ENCODE measurements around the gene HIVEP3.

The HIVEP3 gene

GRCh38 chr1:41882486-41882885, 36.2 kb downstream of the HIVEP3 start:
- TF ChIP-seq, protein P1, sequence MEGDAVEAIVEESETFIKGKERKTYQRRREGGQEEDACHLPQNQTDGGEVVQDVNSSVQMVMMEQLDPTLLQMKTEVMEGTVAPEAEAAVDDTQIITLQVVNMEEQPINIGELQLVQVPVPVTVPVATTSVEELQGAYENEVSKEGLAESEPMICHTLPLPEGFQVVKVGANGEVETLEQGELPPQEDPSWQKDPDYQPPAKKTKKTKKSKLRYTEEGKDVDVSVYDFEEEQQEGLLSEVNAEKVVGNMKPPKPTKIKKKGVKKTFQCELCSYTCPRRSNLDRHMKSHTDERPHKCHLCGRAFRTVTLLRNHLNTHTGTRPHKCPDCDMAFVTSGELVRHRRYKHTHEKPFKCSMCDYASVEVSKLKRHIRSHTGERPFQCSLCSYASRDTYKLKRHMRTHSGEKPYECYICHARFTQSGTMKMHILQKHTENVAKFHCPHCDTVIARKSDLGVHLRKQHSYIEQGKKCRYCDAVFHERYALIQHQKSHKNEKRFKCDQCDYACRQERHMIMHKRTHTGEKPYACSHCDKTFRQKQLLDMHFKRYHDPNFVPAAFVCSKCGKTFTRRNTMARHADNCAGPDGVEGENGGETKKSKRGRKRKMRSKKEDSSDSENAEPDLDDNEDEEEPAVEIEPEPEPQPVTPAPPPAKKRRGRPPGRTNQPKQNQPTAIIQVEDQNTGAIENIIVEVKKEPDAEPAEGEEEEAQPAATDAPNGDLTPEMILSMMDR (IDR thresholded peaks at IDR 0.05; ENCODE audit: low read depth, low read length, missing control alignments), result no peak
- no peak overlapping the region for H3K4me3 ChIP-seq (ENCODE audit: low read depth, low read length)
- no peak for DNase-seq (ENCODE audit: low read depth)

- TF ChIP-seq, protein P1 (IDR thresholded peaks at IDR 0.05; ENCODE audit: low read depth, low read length, missing control alignments), result no peak
- H3K4me3 ChIP-seq (ENCODE audit: low read depth, low read length), result no peak overlapping the region
Observed at GRCh38 chr1:41882068-41882477, 36.6 kb downstream of the HIVEP3 start.

DNA sequence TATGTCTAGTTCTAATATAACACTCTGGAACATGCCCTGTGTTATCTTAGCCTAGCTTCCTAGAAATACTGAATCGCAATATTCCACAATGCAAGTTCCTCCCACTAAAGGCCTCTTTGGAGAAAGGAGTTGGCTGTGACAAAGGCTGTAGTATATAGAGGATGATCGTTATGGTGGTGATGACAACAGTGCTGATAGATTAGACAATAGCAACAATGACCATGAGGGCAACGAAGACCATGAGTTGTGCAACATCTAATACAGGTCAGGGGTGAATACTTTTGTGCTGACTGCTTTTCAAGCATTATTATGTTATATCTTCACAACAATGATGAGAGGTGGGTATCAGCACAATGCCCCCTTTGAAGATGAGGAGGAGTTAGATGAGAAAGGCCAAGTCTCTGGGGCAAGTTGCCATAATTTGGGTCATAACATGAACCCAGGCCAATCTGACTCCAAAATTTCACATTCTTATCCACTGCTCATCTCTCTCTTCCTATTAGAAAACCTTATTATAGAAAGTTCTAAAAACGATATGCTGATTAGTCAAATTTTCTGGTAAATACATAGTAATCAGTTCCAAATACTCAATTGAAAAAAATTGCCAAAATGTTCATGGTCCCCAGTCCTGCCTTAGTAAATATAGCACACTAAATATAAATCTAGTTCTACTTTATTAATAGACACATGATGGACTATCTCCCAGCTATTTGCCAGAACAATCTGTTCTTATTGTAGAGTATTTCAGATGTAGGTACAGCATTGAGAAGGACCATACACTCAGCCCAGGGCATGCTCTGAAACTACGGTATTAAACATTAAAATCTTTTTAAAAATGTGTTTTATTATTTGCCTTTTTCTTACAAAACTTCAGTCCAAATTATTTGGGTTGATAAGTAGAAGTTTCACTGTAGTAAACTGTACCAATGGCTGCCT, 37.5 kb downstream of the HIVEP3 start:
- no peak overlapping the region for H3K4me3 ChIP-seq (ENCODE audit: low read depth, low read length)
- TF ChIP-seq, protein P1 (IDR thresholded peaks at IDR 0.05; ENCODE audit: low read depth, low read length, missing control alignments), result no peak
- DNase-seq (ENCODE audit: low read depth), result no peak

More at GRCh38 chr1:41882068-41882477, 36.6 kb downstream of the HIVEP3 start:
- no peak for DNase-seq (ENCODE audit: low read depth)

DNA sequence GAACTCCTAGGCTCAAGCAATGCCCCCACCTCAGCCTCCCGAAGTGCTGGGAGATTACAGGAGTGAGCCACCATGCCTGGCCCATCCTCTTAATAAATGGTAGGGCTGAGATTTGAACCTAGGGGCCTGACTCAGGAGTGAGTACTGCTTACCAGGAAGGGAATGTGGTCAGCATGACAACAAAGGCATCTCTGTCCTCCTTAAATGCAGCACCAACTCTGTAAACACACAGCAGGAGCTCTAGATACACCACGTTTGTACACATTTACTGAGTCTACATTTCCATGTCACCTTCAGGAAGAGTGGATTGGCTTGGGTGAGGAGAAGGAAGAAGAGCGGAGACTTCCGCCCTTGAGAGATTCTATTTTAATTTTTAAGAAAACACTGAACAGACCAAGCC, 38.5 kb downstream of the HIVEP3 start:
- no peak for DNase-seq (ENCODE audit: low read depth)
- no peak overlapping the region for H3K4me3 ChIP-seq (ENCODE audit: low read depth, low read length)
- TF ChIP-seq, protein P1 (IDR thresholded peaks at IDR 0.05; ENCODE audit: low read depth, low read length, missing control alignments), result no peak

DNA sequence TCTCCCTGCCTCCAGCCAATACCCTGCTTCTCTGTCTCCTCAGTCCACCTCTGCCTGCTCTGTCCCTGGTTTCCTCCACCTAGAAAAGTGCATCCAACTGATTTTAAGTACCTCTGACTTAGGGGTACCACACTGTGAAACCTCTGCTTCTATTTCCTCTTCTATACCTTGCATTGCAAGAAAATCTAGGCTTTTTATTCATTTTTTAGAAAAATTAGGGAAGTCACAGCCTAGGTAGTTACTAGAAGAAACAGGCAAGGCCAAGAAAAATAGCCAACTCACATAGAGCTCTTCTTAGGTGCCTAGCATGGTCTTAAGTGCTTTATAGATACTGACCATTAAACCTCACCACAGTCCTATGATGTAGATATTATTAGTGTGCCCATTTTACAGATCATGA, 39.1 kb downstream of the HIVEP3 start:
- TF ChIP-seq, protein P1 (IDR thresholded peaks at IDR 0.05; ENCODE audit: low read depth, low read length, missing control alignments), result no peak

GRCh38 chr1:41878911-41879310, 39.8 kb downstream of the HIVEP3 start:
- DNase-seq (ENCODE audit: low read depth), result no peak
- TF ChIP-seq, protein P1 (IDR thresholded peaks at IDR 0.05; ENCODE audit: low read depth, low read length, missing control alignments), result no peak
- no peak overlapping the region for H3K4me3 ChIP-seq (ENCODE audit: low read depth, low read length)

More for the DNA sequence above, 39.1 kb downstream of the HIVEP3 start:
- no peak overlapping the region for H3K4me3 ChIP-seq (ENCODE audit: low read depth, low read length)
- DNase-seq (ENCODE audit: low read depth), result no peak

All from GM12864 (cell line).